SU-DHL-6 (cell line): ENCODE data around the gene LRRC4B.

Source experiments
- EZH2phosphoT487 ChIP-seq: fragments of 200-600 bp; sonication (generic), shearing (Covaris generic); conservative IDR thresholded peaks from 2 replicates; pipeline ENCODE4 v1.6.1; 2018; ENCODE audit warnings: mild to moderate bottlenecking, antibody characterized with exemption, low read length, moderate library complexity, mixed read lengths
- TF ChIP-seq, protein P1 (sequence below): fragments of 200-600 bp; sonication (generic); IDR thresholded peaks from one replicate; pipeline ENCODE4 v1.5.1; 2017; ENCODE audit warnings: antibody characterized with exemption, mild to moderate bottlenecking, low read length, moderate library complexity; ENCODE audit not compliant: insufficient read depth, poor library complexity, severe bottlenecking

DNA sequence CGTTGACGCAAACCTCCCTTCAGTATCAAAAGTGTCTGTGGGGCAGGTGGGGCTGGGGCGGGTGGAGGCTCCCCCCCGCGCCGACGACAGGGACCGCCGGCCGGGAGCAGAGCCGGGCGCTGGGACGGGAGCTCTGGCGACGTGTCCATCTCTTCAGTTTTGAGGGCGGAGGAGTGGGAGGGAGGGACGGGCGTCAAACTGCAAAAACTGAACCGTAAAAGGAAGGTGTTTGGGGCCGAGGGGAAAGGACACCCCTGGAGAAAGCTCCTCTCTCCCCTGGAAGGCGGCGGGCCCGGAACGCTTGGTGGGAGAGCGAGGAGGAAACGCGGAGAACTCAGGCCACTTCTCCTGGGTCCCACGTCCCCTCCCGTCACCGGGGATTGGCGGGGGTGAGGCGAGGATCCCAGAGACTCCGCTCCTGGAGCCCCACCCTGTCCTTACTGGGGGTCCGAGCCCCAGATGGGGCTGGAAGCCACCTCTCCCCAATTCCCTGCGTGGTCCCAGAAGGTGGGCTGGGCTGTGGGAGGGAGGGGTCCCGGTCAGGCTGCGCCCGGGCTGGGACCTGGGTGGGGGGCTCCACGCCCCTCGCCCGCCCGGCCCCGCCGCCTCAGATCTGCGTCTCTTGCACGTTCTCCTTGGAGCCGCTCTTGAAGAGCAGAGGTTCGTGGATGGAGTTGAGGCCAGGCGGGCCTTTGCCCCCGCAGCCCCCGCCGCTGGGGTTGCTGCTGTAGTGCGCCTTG, 51.1 kb downstream of the LRRC4B start:
- TF ChIP-seq, protein P1, sequence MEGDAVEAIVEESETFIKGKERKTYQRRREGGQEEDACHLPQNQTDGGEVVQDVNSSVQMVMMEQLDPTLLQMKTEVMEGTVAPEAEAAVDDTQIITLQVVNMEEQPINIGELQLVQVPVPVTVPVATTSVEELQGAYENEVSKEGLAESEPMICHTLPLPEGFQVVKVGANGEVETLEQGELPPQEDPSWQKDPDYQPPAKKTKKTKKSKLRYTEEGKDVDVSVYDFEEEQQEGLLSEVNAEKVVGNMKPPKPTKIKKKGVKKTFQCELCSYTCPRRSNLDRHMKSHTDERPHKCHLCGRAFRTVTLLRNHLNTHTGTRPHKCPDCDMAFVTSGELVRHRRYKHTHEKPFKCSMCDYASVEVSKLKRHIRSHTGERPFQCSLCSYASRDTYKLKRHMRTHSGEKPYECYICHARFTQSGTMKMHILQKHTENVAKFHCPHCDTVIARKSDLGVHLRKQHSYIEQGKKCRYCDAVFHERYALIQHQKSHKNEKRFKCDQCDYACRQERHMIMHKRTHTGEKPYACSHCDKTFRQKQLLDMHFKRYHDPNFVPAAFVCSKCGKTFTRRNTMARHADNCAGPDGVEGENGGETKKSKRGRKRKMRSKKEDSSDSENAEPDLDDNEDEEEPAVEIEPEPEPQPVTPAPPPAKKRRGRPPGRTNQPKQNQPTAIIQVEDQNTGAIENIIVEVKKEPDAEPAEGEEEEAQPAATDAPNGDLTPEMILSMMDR, result no peak
- no peak for TF ChIP-seq EZH2phosphoT487
